HFF-Myc (cell line): ENCODE results near the gene ASIC1.
"Not testable (repeated sequence)": the region's sequence is repeated elsewhere in the genome, so short reads cannot be mapped to it uniquely, and the experiment has no call there.

Source experiments
- DNase-seq: peaks from one replicate; pipeline ENCODE4 v3.0.0-alpha.2; 2011; ENCODE audit warnings: low read depth; ENCODE audit errors: extremely low read depth
- H3K4me3 ChIP-seq: replicated peaks from 2 replicates; pipeline ENCODE4 v1.5.1; 2011; ENCODE audit warnings: low read depth, mild to moderate bottlenecking, control low read depth, low read length
- CTCF ChIP-seq: IDR thresholded peaks from 2 replicates; pipeline ENCODE4 v1.5.1; 2012; ENCODE audit warnings: mild to moderate bottlenecking, low read depth, low read length, control low read depth; ENCODE audit errors: missing control alignments

Gene ASIC1

GRCh38 chr12:50081096-50081808 lies 23.9 kb downstream of the ASIC1 start:
- TF ChIP-seq CTCF, result no peak
- DNase-seq, result no peak
- H3K4me3 ChIP-seq, result no peak overlapping the region

- H3K4me3 ChIP-seq, result no peak overlapping the region
- no peak for TF ChIP-seq CTCF
- DNase-seq, result no peak
These were observed 25.2 kb downstream of the ASIC1 start for GRCh38 chr12:50082644-50083043.

- no peak overlapping the region for H3K4me3 ChIP-seq
- TF ChIP-seq CTCF, result no peak
- no peak for DNase-seq
These were observed 25.9 kb downstream of the ASIC1 start for GRCh38 chr12:50083301-50083700.

- H3K4me3 ChIP-seq, result peak overlapping the region; percentile 66
- DNase-seq, result not testable (repeated sequence)
These were observed 27.0 kb downstream of the ASIC1 start for GRCh38 chr12:50084409-50084774.

- peak; percentile 52 for TF ChIP-seq CTCF
These were observed 27.6 kb downstream of the ASIC1 start, which contains the start of gene SMARCD1 for GRCh38 chr12:50084775-50085614. SMARCD1 (plus strand) TSS chr12:50085342; CDS start chr12:50085370, 28 bp downstream.

GRCh38 chr12:50085615-50086072 lies 28.2 kb downstream of the ASIC1 start:
- no peak for TF ChIP-seq CTCF
- no peak for DNase-seq
- peak overlapping the region; percentile 66 for H3K4me3 ChIP-seq

More at GRCh38 chr12:50084775-50085614, 27.6 kb downstream of the ASIC1 start, which contains the start of gene SMARCD1:
- peak; percentile 73 for DNase-seq
- H3K4me3 ChIP-seq, result peak within 1 kb of the TSS; percentile 66

GRCh38 chr12:50086148-50086547 lies 28.8 kb downstream of the ASIC1 start:
- H3K4me3 ChIP-seq, result peak overlapping the region; percentile 66
- TF ChIP-seq CTCF, result no peak
- DNase-seq, result no peak
